SK-N-SH (cell line): ENCODE data around the gene RALBP1. TPM values are rescaled to one million over a fixed set of nuclear protein-coding genes. Genes with fewer than 3 reads are reported as not detected.

Source experiments
- CTCF ChIA-PET: fragments of 300-600, 350-600 bp; formaldehyde crosslinking; extraction: SDS; loops from one replicate; lab custom pipeline; 2021; lab: Yijun Ruan, JAX
- POLR2A ChIA-PET: fragments of 350-600 bp; sonication (Branson Sonifier 250); formaldehyde crosslinking; extraction: SDS; loops from one replicate; lab custom pipeline; 2020; ENCODE audit warnings: antibody characterized with exemption, inconsistent platforms; lab: Yijun Ruan, JAX
- DNase-seq: peaks from one replicate; pipeline ENCODE4 v3.0.0; 2012
- H2AFZ ChIP-seq: fragments of 200-600 bp; sonication (generic); 2 replicates; pipeline ENCODE4 v1.8.1; 2016; ENCODE audit warnings: antibody characterized with exemption, mild to moderate bottlenecking, low read depth
- H3F3A ChIP-seq: fragments of 200-600 bp; sonication (generic); replicated peaks from 2 replicates; pipeline ENCODE3; 2016; ENCODE audit warnings: antibody characterized with exemption, mild to moderate bottlenecking; ENCODE audit not compliant: insufficient read depth
- H3K27ac ChIP-seq, 2 experiments: fragments of 200-500 bp in 1 of 2; fragments of 200-600 bp in 1 of 2; sonication (Bioruptor generic) in 1 of 2; sonication (generic), shearing (Covaris generic) in 1 of 2; 2 replicates each; pipeline versions ENCODE4 v1.5.1 to v1.6.1; 2014 to 2016; ENCODE audit warnings: low read depth in 2 of 2, inconsistent platforms in 1 of 2, low read length in 1 of 2, mild to moderate bottlenecking in 1 of 2, mixed read lengths in 1 of 2
- H3K27me3 ChIP-seq: fragments of 200-600 bp; sonication (generic), shearing (Covaris generic); 2 replicates; pipeline ENCODE4 v1.6.1; 2016; ENCODE audit warnings: mixed run types; ENCODE audit not compliant: insufficient read depth
- H3K36me3 ChIP-seq, 2 experiments: fragments of 200-500 bp in 1 of 2; fragments of 200-600 bp in 1 of 2; sonication (Bioruptor generic) in 1 of 2; sonication (generic) in 1 of 2; replicated peaks in 1 of 2; 2 replicates each; pipeline versions ENCODE3 to v1.5.1; 2014 to 2016; ENCODE audit warnings: low read length in 1 of 2, mild to moderate bottlenecking in 1 of 2; ENCODE audit not compliant: insufficient read depth in 2 of 2, control insufficient read depth in 1 of 2
- H3K4me1 ChIP-seq, 2 experiments: fragments of 200-500 bp in 1 of 2; fragments of 200-600 bp in 1 of 2; sonication (Bioruptor generic) in 1 of 2; sonication (generic), shearing (Covaris generic) in 1 of 2; 2 replicates each; pipeline versions ENCODE4 v1.5.1 to v1.6.1; 2014 to 2016; ENCODE audit warnings: low read depth in 1 of 2, low read length in 1 of 2, mixed run types in 1 of 2; ENCODE audit not compliant: insufficient read depth in 2 of 2, control insufficient read depth in 1 of 2
- H3K4me2 ChIP-seq: fragments of 200-600 bp; sonication (generic), shearing (Covaris generic); 2 replicates; pipeline ENCODE4 v1.6.1; 2017; ENCODE audit warnings: mixed run types
- H3K4me3 ChIP-seq, 2 experiments: fragments of 200-500 bp in 1 of 2; fragments of 200-600 bp in 1 of 2; sonication (Bioruptor generic) in 1 of 2; sonication (generic), shearing (Covaris generic) in 1 of 2; 2 replicates each; pipeline versions ENCODE4 v1.5.1 to v1.8.1; 2014 to 2016; ENCODE audit warnings: low read depth in 2 of 2, inconsistent platforms in 1 of 2, low read length in 1 of 2, mild to moderate bottlenecking in 1 of 2, mixed read lengths in 1 of 2, moderate library complexity in 1 of 2
- H3K79me2 ChIP-seq: fragments of 200-600 bp; sonication (generic); 2 replicates; pipeline ENCODE4 v1.8.1; 2017; ENCODE audit warnings: mild to moderate bottlenecking; ENCODE audit not compliant: insufficient read depth
- H3K9ac ChIP-seq: fragments of 200-600 bp; sonication (generic); 2 replicates; pipeline ENCODE4 v1.6.1; 2017; ENCODE audit warnings: mixed run types
- H3K9me2 ChIP-seq: fragments of 200-600 bp; sonication (generic); 2 replicates; pipeline ENCODE4 v1.6.1; 2017; ENCODE audit warnings: mixed run types
- H3K9me3 ChIP-seq: fragments of 200-600 bp; sonication (generic); 2 replicates; pipeline ENCODE4 v1.6.1; 2017; ENCODE audit warnings: mixed run types, mild to moderate bottlenecking, moderate library complexity
- H4K20me1 ChIP-seq: fragments of 200-600 bp; sonication (generic); 2 replicates; pipeline ENCODE4 v1.6.1; 2017; ENCODE audit warnings: mild to moderate bottlenecking, mixed run types; ENCODE audit not compliant: insufficient read depth
- EP300 ChIP-seq, 2 experiments: IDR thresholded peaks; 2 replicates each; pipeline versions ENCODE4 v1.4.0 to v1.6.1; 2012; ENCODE audit warnings: borderline replicate concordance in 1 of 2, low read depth in 1 of 2, low read length in 1 of 2
- MEF2A ChIP-seq: IDR thresholded peaks from 2 replicates; pipeline ENCODE4 v1.4.0; 2012; ENCODE audit warnings: low read depth, borderline replicate concordance
- MXI1 ChIP-seq: IDR thresholded peaks from 2 replicates; pipeline ENCODE4 v1.6.1; 2012; ENCODE audit warnings: mild to moderate bottlenecking, low read depth, low read length, improper control_type of control experiment
- RAD21 ChIP-seq: IDR thresholded peaks from 2 replicates; pipeline ENCODE4 v1.6.1; 2012; ENCODE audit warnings: mild to moderate bottlenecking, low read length
- USF1 ChIP-seq: IDR thresholded peaks from 2 replicates; pipeline ENCODE4 v1.4.0; 2012; ENCODE audit warnings: low read depth, borderline replicate concordance
- YY1 ChIP-seq: IDR thresholded peaks from 2 replicates; pipeline ENCODE4 v1.4.0; 2012; ENCODE audit warnings: low read depth, mild to moderate bottlenecking
- WGBS: methylation state at CpG from one replicate; pipeline ENCODE4 v1.1.6; 2017; ENCODE audit warnings: low lambda C conversion rate; 5-methylcytosine and 5-hydroxymethylcytosine counted together
- polyA plus RNA-seq, 3 experiments: library from polyadenylated mRNA; depleted of rRNA; stranded (reverse); fragments of >200 nt; gene quantifications; 2 replicates each; pipeline ENCODE4 v1.2.3, GENCODE V29; 2012
- TF ChIP-seq, protein P1 (sequence below): IDR thresholded peaks from 2 replicates; pipeline ENCODE4 v1.4.0; 2012; ENCODE audit warnings: low read depth

RALBP1 gene
- polyA plus RNA-seq, 1 of the 3 experiments (the other 2 are of a cell fraction) = 43.8 TPM

DNA sequence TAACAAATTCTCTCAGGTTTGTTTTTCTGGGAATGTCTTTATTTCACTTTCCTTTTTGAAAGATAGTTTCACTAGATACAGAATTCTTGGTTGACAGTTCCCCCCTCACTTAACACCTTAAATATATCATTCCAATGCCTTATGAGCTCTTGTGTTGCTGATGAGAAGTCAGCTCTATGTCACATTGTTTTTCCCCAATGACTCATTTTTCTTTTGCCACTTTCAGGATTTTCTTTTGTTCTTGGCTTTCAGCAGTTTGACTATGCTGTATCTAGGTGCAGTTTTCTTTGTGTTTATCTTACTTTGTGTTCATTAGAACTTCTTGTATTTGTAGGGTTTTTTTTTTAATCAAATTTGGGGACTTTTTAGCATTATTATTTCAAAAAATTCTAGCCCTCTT is 5.6 kb upstream of the RALBP1 start:
- Histone ChIP-seq H3K79me2 (no peaks in the 10 kb centered on the region), H3K27me3 (no peaks in the 10 kb centered on the region), H3K9me3 (peaks cover 14% of the 10 kb centered on the region; the same call in 1 of the 2 replicates), H3K27ac (no peak overlapping the region), H3K4me2 (no peak overlapping the region), H3K9me2 (0 out of 2 replicates have a peak, but pooled peaks cover 2% of the 10 kb centered on the region), H2AFZ (no peak overlapping the region; the same call in 1 of the 2 replicates), H3K9ac (no peak overlapping the region), H3K36me3 (no peaks in the 10 kb centered on the region), H3K4me3 (no peak overlapping the region), H3K4me1 (peaks cover 6 to 7% of the 10 kb centered on the region in 2 experiments; a peak in 3 of 4 replicates), H3F3A (peaks cover 1% of the 10 kb centered on the region), H4K20me1 (no peaks in the 10 kb centered on the region)
- ChIA-PET POLR2A (no interaction called here), CTCF (no interaction called here)
- TF ChIP-seq MXI1 (no peak), YY1 (no peak), USF1 (no peak), MEF2A (no peak)
- no peak for DNase-seq

DNA sequence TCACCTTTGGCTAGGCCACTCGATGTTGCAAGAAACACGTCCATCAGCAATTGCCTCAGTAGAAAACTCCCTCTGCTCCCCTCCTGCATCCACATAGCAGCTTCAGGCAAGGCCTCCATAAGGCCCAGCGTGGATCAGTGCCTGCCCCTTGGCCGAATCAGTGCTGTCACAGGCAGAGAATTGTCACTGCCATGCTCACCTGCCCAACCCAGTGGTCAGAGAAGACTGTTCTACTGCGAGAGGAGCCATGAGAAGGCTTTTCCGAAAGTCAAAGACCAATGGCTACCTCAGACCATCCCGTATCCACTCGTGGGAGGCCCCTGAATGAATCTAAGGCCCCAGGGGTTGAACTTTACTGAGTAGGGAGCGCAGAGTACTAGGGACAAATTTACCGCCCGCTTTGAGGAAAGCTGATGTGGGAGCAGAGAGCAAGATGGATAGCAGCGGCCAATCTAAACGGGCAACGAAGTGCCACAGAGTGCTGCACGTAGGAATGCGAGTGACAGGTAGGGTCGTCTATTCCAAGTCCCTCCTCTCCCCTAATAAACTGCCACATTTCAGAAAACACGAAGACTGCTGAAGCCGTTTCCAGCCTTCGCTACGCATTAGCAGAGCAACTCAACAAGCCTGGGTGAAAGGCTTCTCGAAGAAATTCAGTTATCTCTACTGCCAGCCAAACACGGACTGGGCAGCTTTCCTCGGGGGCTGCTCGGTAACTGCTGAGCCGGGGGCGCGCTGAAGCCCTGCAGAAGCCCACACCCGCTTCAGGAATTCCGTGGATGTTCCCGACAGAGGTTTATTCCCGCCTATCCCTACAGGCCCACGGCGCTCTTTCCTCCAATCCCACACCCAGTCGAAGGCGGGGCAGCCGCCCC is 968 bp upstream of the RALBP1 start:
- CTCF ChIA-PET = interaction anchor here (1.0 to 1.5 kb wide), 4 partner anchors 11 to 401 kb away, joined by 3 to 5 read pairs (median 4); partner anchors contain the start of gene TWSG1
- Histone ChIP-seq H3F3A (peaks cover 4% of the 10 kb centered on the region), H3K79me2 (peaks cover 38% of the 10 kb centered on the region), H3K36me3 (peaks cover 0 to 4% of the 10 kb centered on the region in 2 experiments), H3K27ac (peak overlapping the region; percentile 86 to 97), H3K4me1 (peaks cover 7 to 15% of the 10 kb centered on the region in 2 experiments; a peak in 3 of 4 replicates), H3K4me2 (peak overlapping the region; percentile 90), H3K9me3 (no peaks in the 10 kb centered on the region), H2AFZ (peak overlapping the region; percentile 98), H4K20me1 (0 out of 2 replicates have a peak, but pooled peaks cover 6% of the 10 kb centered on the region), H3K4me3 (peak overlapping the region; percentile 86 to 92), H3K9ac (peak overlapping the region; percentile 83), H3K9me2 (0 out of 2 replicates have a peak, but pooled peaks cover 2% of the 10 kb centered on the region), H3K27me3 (no peaks in the 10 kb centered on the region)
- POLR2A ChIA-PET = no interaction called here
- TF ChIP-seq, protein P1, sequence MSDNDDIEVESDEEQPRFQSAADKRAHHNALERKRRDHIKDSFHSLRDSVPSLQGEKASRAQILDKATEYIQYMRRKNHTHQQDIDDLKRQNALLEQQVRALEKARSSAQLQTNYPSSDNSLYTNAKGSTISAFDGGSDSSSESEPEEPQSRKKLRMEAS = peak; percentile 68; the same call in 1 of the 2 replicates
- TF ChIP-seq RAD21 = peak; percentile 36; the same call in 1 of the 2 replicates
- 0 out of 4 replicates have a peak, but pooled peaks of 1 of the 2 experiments have one; percentile 18 for TF ChIP-seq EP300 (IDR thresholded peaks at IDR 0.05; ENCODE audit: borderline replicate concordance in 1 of 2, low read depth in 1 of 2, low read length in 1 of 2)
- TF ChIP-seq MEF2A = no peak
- 35% methylated on average over 33 of the region's 37 CpGs for WGBS
- DNase-seq = peak; percentile 81
